ENCODE data around the gene TAF1B.

TAF1B gene

GRCh38 chr2:9843229-9844035, at the start of gene TAF1B:
Gene TAF1B, plus strand, starts transcription at chr2:9843474. Its CDS starts 68 bp downstream, at chr2:9843542.
- DNase-seq (ENCODE audit: low spot score): peak; percentile 93

GRCh38 chr2:9793918-9794717, 49.2 kb upstream of the TAF1B start:
- DNase-seq (ENCODE audit: low spot score): no peak

- no peak for DNase-seq (ENCODE audit: low spot score)
These were observed 48.2 kb upstream of the TAF1B start for GRCh38 chr2:9795071-9795470.

GRCh38 chr2:9796056-9797010, 46.9 kb upstream of the TAF1B start:
- DNase-seq (ENCODE audit: low spot score): no peak

GRCh38 chr2:9797086-9797485, 46.2 kb upstream of the TAF1B start:
- no peak for DNase-seq (ENCODE audit: low spot score)

- DNase-seq (ENCODE audit: low spot score): no peak
These were observed 45.4 kb upstream of the TAF1B start for GRCh38 chr2:9797681-9798556.

- DNase-seq (ENCODE audit: low spot score): no peak
These were observed 44.2 kb upstream of the TAF1B start for GRCh38 chr2:9799011-9799596.

- DNase-seq (ENCODE audit: low spot score): peak; percentile 88
These were observed 43.3 kb upstream of the TAF1B start for GRCh38 chr2:9799729-9800632.

- DNase-seq (ENCODE audit: low spot score): no peak
These were observed 42.7 kb upstream of the TAF1B start for GRCh38 chr2:9800639-9800974.

- DNase-seq (ENCODE audit: low spot score): no peak
These were observed 42.1 kb upstream of the TAF1B start for GRCh38 chr2:9800975-9801726.

GRCh38 chr2:9802576-9802993, 40.7 kb upstream of the TAF1B start:
- DNase-seq (ENCODE audit: low spot score): no peak

GRCh38 chr2:9803023-9803805, 40.1 kb upstream of the TAF1B start:
- DNase-seq (ENCODE audit: low spot score): no peak

GRCh38 chr2:9805435-9806297, 37.6 kb upstream of the TAF1B start:
- DNase-seq (ENCODE audit: low spot score): no peak

- DNase-seq (ENCODE audit: low spot score): no peak
These were observed 37.0 kb upstream of the TAF1B start for GRCh38 chr2:9806298-9806610.

GRCh38 chr2:9806656-9807055, 36.6 kb upstream of the TAF1B start:
- DNase-seq (ENCODE audit: low spot score): no peak

GRCh38 chr2:9807056-9807455, 36.2 kb upstream of the TAF1B start:
- DNase-seq (ENCODE audit: low spot score): no peak

GRCh38 chr2:9807555-9808305, 35.5 kb upstream of the TAF1B start:
- DNase-seq (ENCODE audit: low spot score): no peak

Measured in left forelimb (tissue), 1 donor.